OCI-M1 (cell line): ENCODE measurements around the gene XG.
"Not testable (repeated sequence)": the region's sequence is repeated elsewhere in the genome, so short reads cannot be mapped to it uniquely, and the experiment has no call there.

ENCODE experiments used
- DNase-seq: peaks from one replicate; lab custom pipeline; 2025; lab: John Stamatoyannopoulos, UW

The XG gene

GRCh38 chrX:2751874-2752300, at the start of gene XG:
Gene XG (plus strand): TSS chrX:2752040. CDS start chrX:2752275, 235 bp downstream.
- DNase-seq, result not testable (repeated sequence)

DNA sequence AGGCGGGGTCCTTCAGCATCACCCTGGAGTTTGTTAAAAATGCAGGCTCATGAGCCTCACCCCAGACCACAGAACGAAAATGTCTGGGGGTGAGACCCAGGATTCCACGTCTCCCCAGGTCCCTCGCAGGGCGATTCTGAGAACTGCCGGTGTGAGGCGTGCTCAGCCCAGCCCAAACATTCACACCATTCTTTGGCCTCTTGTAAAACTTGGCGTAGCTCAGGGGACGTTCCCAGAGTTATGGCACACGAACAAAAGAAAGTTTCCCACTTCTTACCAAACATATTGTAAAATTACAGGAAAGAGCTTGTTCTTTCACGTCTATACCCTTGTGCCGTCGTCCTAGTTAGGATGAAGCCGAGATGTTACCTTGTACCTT, 47.9 kb upstream of the XG start:
- DNase-seq, result no peak

DNA sequence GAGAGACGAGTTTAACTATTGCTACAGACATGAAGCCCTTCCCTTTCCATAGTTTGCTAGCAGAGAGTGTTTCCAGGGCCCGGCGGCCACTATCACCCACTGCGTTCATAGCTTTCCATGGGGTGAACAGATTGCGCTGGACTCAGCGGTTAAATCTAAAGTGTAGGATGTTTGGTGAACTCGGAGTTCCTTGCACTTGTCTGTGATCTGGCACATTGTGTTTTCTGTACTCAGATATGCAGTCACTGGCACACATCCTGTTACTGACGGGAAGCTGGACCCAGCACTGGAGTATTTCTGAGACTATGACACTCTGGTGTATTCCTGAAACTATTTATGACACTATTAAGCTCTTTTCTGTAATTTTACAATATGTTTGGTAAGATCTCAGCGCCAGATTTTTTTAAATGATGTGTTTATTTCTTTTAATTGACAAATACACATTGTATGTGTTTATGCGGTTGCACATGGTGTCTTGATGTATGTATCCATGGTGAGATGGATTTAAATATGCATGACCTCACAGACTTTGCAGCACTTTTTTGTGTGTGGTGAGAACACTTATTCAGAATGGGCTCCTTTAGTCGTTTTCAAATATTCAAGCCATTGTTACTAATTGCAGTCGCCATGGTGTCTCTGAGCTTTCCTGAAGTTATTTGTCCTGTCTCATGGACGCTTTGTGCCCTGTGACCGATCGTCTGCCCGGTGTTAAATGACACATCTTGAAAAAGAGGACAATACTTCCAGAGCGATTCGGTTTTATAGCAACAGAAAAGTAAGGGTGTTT, 46.6 kb upstream of the XG start:
- DNase-seq, result no peak

GRCh38 chrX:2707334-2707760, 44.5 kb upstream of the XG start:
- DNase-seq, result no peak

DNA sequence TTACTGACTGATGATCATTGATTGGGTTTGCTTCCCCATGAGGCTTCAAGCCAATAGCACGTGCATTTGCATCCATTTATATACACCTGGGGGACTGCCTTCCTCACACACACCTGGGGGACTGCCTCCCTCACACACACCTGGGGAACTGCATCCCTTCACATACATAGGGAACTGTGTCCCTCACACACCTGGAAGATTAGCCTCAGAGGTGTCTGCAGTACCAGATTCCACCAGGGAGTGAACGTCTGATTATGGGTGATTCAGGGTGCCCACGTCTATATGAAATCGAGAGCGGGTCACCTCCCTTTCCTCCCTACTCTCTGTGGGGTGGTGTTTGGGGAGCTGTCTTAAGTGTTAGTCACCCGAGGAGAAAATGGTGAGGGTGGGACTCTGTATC, 43.8 kb upstream of the XG start:
- DNase-seq, result no peak

DNA sequence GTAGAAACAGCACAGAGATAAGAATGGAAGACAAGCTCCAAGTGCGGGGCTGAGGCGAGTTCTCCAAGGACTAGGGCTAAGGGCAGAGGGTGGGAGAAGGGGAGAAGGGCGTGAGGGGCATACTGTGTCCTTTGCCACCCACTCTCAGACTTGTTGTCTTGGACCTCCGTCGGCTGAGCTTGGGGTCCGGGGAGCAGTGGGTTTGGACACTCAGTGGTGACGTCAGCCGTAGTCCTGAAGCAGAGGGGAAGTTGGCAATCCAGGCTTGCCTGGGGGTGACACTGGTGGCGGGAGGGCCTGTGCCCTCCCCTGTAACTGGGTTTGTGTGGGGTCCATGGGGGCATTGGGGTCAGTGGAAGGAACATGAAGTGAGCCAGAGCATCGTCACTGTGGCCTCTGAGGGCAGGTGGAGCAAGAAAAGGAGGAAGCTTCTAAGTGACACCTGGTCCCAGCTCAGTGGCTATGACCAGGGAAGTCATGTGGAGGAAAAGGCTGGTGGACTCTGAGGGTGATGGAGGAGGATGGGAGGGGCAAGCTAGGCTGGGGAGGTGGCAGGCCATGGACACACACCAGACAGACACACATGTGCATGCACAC, 43.1 kb upstream of the XG start:
- no peak for DNase-seq

DNA sequence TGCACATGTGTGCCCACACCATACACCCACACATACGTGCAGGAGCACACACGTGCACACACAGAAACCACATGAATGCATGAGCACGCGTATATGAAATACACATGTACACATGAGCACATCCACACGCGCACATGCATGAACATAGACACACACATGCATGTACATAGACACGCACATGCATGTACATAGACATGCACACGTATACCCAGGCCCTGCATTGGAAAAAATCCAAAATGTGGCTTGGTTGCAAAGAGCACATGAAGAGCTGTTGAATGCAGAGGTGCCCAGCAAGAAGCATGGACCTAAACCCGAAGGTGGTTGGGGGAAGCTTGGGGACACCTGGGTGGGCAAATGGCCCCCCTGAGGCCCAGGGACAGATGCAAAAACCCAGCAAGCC, 42.3 kb upstream of the XG start:
- DNase-seq, result no peak

- DNase-seq, result no peak
Observed at GRCh38 chrX:2710041-2710840, 41.6 kb upstream of the XG start.

GRCh38 chrX:2711441-2711840, 40.4 kb upstream of the XG start:
- DNase-seq, result no peak

DNA sequence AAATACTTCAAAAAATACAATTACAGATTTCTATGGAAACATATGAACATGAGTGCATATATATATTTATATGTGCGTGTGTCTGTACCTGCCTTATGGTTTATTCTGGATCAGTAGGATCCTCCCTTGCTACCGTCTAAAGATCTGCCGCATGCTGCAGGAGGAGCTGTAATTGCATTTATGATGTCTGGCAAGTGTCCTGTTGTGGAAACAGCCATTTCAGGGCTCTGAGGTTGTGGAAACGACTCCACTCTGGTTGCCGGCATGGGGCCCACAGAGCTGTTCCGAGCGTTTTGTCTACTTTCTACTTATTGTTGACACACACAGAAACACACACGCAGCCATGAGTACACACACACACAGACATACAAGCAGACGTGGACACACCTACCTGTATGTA, 39.4 kb upstream of the XG start:
- DNase-seq, result no peak

DNA sequence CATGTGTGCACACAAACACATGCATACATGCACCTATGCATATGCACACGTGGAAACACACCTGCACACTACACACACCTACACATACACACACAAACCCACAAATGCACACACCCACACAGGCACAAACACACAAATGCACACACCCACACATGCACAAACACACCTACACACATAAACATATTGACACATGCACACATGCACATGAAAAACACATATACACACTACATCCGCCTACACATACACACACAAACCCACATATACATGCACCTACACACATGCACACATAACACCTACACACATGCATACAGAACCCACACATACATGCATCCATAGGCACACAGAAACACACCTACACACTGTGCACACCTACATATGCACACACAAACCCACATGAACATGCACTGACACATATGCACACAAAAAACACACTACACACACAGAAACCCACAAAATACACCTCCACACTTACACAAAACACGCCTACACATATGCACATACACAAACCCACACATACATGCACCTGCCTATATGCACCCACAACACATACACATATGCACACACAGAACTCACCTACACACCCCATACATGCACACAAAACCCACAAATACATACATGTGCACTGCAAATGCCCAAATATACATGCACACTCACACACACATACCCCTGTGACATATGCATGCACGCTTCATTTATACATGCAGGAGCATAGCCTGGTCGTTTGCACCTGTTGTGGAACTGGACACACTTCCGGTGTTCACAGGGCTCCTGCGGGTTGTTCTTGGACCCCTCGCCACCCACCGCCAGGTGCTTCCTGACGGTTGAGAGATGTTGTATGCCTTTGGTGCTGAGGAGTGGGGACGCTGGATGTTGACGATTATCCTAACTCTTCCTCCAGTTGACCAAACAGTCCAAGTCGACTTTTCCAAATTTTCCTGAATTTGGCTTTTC, 38.7 kb upstream of the XG start:
- DNase-seq, result no peak

- DNase-seq, result no peak
Observed at GRCh38 chrX:2714551-2714950, 37.3 kb upstream of the XG start.

DNA sequence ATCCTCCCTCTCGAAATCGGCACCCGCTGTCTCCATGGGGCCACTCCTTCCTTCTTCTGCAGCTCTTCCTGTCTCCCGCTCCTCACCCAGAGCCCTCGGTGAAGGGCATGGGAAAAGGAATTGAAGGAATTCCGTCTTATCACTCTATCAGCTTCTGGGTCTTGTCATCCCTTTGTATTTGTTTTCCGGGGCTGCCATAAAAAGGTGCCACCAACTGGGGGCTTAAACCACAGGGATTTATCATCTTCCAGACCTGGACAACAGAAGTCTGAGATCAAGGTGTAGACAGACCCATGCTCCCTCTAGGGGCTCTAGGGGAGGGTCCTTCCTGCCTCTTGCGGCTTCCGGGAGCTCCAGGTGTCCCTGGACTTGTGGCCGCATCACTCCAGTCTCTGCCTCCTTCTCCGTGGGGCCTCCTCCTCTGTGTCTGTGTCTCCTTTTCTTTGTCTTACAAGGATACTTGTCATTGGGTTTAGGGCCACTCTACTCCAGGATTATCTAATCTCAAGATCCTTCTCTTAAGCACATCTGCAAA, 36.7 kb upstream of the XG start:
- no peak for DNase-seq

DNA sequence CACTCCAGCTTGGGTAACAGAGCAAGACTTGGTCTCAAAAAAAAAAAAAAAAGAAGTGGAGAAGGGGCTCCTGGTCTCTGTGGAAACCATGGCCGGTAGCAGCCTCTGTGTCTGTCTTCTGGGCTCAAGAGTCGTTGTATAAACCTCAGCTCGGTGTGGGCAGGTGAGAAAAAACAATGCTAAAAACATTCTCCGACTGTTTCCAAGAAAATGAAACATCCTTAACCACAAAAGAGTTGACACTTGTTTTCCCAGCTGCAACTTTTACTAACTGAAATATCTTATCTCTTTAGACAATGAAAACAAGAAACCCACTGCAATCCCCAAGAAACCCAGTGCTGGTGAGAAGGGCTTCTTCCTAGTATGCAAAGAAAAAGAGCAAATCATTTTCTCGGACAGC, 34.5 kb upstream of the XG start:
- no peak for DNase-seq

GRCh38 chrX:2718821-2719220, 33.0 kb upstream of the XG start:
- no peak for DNase-seq

DNA sequence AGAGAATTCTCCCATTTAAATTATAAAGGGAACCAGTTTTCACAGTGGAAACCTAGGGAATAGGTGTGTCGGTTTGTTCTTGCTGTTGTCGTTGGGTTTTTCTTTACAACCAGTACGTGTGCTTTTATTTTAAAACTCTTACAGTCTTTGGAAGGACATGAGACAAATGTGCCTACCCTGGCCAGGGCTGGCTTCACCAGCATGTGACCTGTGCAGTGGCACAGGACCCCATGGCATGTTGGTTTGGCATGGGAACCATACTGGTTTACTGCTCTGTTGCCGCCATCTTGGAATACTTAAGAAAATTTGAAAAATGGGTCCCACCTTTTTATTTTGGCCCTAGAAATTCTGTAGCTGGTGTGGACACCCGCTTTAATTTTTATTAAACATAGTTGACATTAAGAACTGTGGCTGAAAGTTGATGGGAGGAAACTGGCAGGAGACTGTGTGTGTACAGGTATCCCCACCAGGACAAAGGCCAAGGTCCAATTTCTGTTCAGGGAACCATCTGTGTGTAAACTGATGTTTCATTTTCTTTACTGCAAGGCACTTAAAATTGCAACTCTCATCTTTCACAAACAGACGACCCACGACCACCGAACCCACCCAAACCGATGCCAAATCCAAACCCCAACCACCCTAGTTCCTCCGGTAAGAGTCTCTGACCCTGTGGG, 31.9 kb upstream of the XG start:
- no peak for DNase-seq

- DNase-seq, result no peak
Observed at GRCh38 chrX:2723286-2723879, 28.5 kb upstream of the XG start.

- not testable (repeated sequence) for DNase-seq
Observed at GRCh38 chrX:2727264-2727663, 24.6 kb upstream of the XG start.

- DNase-seq, result no peak
Observed at GRCh38 chrX:2732076-2732475, 19.8 kb upstream of the XG start.

DNA sequence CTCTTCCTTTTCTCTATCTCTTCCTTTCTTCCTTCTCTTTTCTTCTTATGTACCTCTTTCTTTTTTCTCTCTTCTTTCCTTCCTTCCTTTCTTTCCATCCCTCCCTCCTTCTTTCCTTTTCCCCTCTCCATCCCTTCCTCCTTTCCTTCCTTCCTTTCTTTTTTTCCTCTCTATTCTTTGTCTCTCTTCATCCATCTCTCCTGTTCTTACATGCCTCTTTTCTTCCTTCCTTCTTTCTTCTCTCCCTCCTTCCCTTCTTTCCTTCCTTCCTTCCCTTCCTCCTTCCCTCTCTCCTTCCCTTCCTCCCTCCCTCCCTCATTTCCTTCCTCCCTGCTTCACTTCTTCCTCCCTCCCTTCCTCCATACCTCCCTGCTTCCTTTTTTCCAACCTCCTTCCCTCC, 19.2 kb upstream of the XG start:
- no peak for DNase-seq

- no peak for DNase-seq
Observed at GRCh38 chrX:2733286-2733685, 18.6 kb upstream of the XG start.
